SK-N-SH (cell line): ENCODE results near the gene ANKFN1.
A peak's percentile ranks its signal among the peaks of the same experiment; 100 is the strongest.

ENCODE experiments used
- CHD2 ChIP-seq: fragments of 150-350 bp; IDR thresholded peaks from 2 replicates; pipeline ENCODE4 v1.6.1; 2018; ENCODE audit warnings: low read length; ENCODE audit not compliant: partially characterized antibody
- CTCF ChIP-seq: fragments of 200-600 bp; sonication (generic); IDR thresholded peaks from 2 replicates; pipeline ENCODE4 v1.6.1; 2017; ENCODE audit warnings: antibody characterized with exemption, mild to moderate bottlenecking, moderate library complexity
- EP300 ChIP-seq, 2 experiments: IDR thresholded peaks; 2 replicates each; pipeline versions ENCODE4 v1.4.0 to v1.6.1; 2012; ENCODE audit warnings: borderline replicate concordance in 1 of 2, low read depth in 1 of 2, low read length in 1 of 2
- GABPA ChIP-seq: IDR thresholded peaks from 2 replicates; pipeline ENCODE4 v1.4.0; 2012; ENCODE audit warnings: low read depth, mild to moderate bottlenecking
- MXI1 ChIP-seq: IDR thresholded peaks from 2 replicates; pipeline ENCODE4 v1.6.1; 2012; ENCODE audit warnings: mild to moderate bottlenecking, low read depth, low read length, improper control_type of control experiment
- POLR2AphosphoS5 ChIP-seq: IDR thresholded peaks from 2 replicates; pipeline ENCODE4 v1.6.1; 2012; ENCODE audit warnings: low read depth, low read length
- REST ChIP-seq: IDR thresholded peaks from 2 replicates; pipeline ENCODE4 v1.6.1; 2012; ENCODE audit warnings: mild to moderate bottlenecking, low read depth, low read length, moderate library complexity
- SIN3A ChIP-seq: IDR thresholded peaks from 2 replicates; pipeline ENCODE4 v1.6.1; 2012; ENCODE audit warnings: low read depth, mild to moderate bottlenecking, low read length, moderate library complexity, borderline replicate concordance
- YY1 ChIP-seq: IDR thresholded peaks from 2 replicates; pipeline ENCODE4 v1.4.0; 2012; ENCODE audit warnings: low read depth, mild to moderate bottlenecking
- ZBTB33 ChIP-seq: IDR thresholded peaks from 2 replicates; pipeline ENCODE4 v1.4.0; 2012; ENCODE audit warnings: low read depth, borderline replicate concordance

- TF ChIP-seq CTCF (0 out of 2 replicates have a peak, but pooled peaks have one; percentile 16), SIN3A (no peak), MXI1 (no peak), GABPA (no peak), CHD2 (no peak), YY1 (no peak), REST (no peak), ZBTB33 (no peak), POLR2AphosphoS5 (no peak), EP300 (IDR thresholded peaks at IDR 0.05; ENCODE audit: borderline replicate concordance in 1 of 2, low read depth in 1 of 2, low read length in 1 of 2) (peak in 1 of 2 experiments; percentile 20; a peak in 1 of 4 replicates)
These were observed 22.8 kb downstream of the ANKFN1 start for GRCh38 chr17:56176091-56176490.
